Gastroesophageal sphincter (tissue), 3 donors: ENCODE results near the gene ACVR1B.

Source experiments
- POLR2AphosphoS5 ChIP-seq: sonication (generic); formaldehyde crosslinking; IDR thresholded peaks from one replicate; pipeline ENCODE4 v1.6.1; 2017; ENCODE audit warnings: antibody characterized with exemption
- TF ChIP-seq, protein P1 (sequence below), 4 experiments: fragments of 200-600 bp in 2 of 4; fragments of 450-650 bp in 2 of 4; sonication (generic) in 1 of 4; IDR thresholded peaks; one replicate each; pipeline ENCODE4 v1.5.1; 2017 to 2019; ENCODE audit warnings: antibody characterized with exemption in 4 of 4, mild to moderate bottlenecking in 2 of 4, moderate library complexity in 2 of 4

DNA sequence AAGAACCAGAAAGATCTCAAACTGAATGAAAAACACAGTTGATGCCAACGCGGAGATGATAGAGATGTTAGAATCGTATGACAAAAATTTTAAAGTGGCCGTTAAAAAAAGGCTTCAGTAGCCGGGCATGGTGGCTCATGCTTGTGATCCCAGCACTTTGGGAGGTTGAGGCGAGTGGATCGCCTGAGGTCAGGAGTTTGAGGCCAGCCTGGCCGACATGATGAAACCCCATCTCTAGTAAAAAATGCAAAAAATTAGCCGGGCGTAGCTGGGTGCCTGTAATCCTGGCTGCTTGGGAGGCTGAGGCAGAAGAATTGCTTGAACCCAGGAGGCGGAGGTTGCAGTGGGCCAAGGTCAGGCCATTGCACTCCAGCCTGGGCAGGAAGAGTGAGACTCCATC, 49.6 kb upstream of the ACVR1B start:
- TF ChIP-seq POLR2AphosphoS5 = no peak
- TF ChIP-seq, protein P1, sequence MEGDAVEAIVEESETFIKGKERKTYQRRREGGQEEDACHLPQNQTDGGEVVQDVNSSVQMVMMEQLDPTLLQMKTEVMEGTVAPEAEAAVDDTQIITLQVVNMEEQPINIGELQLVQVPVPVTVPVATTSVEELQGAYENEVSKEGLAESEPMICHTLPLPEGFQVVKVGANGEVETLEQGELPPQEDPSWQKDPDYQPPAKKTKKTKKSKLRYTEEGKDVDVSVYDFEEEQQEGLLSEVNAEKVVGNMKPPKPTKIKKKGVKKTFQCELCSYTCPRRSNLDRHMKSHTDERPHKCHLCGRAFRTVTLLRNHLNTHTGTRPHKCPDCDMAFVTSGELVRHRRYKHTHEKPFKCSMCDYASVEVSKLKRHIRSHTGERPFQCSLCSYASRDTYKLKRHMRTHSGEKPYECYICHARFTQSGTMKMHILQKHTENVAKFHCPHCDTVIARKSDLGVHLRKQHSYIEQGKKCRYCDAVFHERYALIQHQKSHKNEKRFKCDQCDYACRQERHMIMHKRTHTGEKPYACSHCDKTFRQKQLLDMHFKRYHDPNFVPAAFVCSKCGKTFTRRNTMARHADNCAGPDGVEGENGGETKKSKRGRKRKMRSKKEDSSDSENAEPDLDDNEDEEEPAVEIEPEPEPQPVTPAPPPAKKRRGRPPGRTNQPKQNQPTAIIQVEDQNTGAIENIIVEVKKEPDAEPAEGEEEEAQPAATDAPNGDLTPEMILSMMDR (IDR thresholded peaks at IDR 0.05) = no peak
